Loucy (cell line): ENCODE results near the gene ASCL2.

Source experiments
- EZH2phosphoT487 ChIP-seq: fragments of 200-600 bp; IDR thresholded peaks from 2 replicates; pipeline ENCODE4 v1.6.1; 2018; ENCODE audit warnings: antibody characterized with exemption, mild to moderate bottlenecking, moderate library complexity, borderline replicate concordance
- TF ChIP-seq, protein P1 (sequence below): fragments of 200-600 bp; sonication (generic); conservative IDR thresholded peaks from 2 replicates; pipeline ENCODE4 v1.5.1; 2014; ENCODE audit warnings: mild to moderate bottlenecking, antibody characterized with exemption, low read length

- TF ChIP-seq, protein P1, sequence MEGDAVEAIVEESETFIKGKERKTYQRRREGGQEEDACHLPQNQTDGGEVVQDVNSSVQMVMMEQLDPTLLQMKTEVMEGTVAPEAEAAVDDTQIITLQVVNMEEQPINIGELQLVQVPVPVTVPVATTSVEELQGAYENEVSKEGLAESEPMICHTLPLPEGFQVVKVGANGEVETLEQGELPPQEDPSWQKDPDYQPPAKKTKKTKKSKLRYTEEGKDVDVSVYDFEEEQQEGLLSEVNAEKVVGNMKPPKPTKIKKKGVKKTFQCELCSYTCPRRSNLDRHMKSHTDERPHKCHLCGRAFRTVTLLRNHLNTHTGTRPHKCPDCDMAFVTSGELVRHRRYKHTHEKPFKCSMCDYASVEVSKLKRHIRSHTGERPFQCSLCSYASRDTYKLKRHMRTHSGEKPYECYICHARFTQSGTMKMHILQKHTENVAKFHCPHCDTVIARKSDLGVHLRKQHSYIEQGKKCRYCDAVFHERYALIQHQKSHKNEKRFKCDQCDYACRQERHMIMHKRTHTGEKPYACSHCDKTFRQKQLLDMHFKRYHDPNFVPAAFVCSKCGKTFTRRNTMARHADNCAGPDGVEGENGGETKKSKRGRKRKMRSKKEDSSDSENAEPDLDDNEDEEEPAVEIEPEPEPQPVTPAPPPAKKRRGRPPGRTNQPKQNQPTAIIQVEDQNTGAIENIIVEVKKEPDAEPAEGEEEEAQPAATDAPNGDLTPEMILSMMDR, result no peak; the same call in 1 of the 2 replicates
- TF ChIP-seq EZH2phosphoT487, result no peak
Observed at GRCh38 chr11:2262301-2263070, 7.9 kb downstream of the ASCL2 start.
